Measurements from ENCODE around the gene DPP9.
A peak's percentile ranks its signal among the peaks of the same experiment; 100 is the strongest.
"Not testable (repeated sequence)": the region's sequence is repeated elsewhere in the genome, so short reads cannot be mapped to it uniquely, and the experiment has no call there.

Gene DPP9

DNA sequence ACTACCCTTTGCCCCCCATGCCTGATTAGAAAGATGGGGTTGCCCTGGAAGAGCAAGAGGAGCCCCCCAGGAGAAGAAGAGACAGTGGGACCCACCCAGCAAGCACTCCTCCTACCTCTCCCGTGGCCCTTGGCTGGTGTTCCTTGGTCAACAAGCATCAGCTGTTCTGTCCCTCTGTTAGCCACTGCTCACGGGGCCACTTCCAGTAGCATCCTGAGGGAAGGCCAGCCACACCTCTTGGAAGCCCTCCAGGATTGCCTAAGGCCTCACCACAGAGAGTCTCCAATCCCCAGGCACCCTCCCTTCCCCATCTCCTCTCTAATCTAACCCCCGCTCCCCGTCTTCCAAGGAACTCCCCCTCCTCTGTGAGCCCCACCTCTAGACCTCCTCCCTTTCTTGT, 15.1 kb upstream of the DPP9 start:
- no peak for DNase-seq

- no peak for DNase-seq
These were observed 14.4 kb upstream of the DPP9 start for GRCh38 chr19:4737955-4738600.

DNA sequence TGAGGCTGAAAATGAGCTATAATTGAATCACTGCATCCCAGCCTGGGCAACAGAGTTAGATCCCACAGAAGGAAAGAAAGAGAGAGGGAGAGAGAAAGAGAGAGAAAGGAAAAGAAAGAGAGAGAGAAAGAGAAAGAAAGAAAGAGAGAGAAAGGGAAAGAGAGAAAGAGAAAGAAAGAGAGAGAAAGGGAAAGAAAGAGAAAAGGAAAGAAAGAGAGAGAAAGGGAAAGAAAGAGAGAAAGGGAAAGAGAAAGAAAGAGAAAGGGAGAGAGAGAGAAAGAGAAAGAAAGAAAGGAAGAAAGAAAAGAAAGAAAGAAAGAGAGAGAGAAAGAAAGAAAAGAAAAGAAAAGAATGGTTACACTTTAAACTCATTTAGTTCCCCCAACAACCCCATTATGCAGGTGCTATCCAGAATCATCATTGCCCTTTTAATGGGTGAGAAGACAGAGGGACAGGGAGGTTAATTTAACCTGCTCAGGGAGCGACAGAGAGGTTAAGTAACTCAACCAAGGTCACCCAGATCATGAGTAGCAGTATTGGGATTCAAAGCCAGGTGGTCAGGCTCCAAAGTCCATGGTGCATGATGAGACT, 10.2 kb upstream of the DPP9 start:
- DNase-seq, result no peak

DNA sequence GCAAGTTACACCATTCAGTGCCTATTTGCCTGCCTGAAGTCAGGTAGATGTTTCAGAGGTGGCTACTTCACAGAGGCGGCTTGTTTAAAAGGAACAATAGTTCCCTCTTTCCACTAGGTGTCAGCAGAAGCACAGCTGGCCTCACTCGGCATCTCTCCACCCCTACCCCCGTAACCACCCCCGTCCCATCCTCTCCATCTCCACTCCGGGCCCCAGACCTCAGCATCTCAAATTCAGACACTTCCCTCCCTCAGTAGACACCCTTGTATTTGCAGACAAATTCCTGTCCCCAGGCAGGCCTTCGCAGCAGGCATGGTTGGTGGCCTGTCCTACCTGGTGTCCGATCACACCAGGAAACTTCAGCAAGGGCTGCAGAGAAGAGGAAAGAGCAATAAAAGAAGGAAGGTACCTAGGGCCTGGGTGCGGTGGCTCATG, 9.1 kb upstream of the DPP9 start:
- peak; percentile 39 for DNase-seq

DNA sequence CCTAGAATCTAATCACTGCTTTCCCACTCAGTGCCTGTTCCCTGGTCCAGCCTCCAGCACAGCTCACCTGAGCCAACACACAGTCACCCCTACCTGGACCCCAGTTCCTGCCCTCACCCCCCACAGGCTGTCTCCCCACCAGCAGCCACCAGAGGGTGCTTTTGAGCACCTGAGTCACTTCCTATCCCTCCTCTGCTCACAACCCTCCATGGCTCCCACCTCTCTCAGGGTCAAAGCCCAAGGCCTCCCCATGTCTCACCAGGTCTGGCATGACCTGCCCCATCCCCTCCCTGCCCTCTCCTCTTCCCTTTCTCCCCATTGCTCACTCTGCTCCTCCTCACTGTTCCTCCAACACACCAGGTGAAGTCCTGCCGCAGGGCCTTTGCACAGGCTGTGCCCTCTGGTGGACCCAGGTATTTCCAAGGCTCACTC, 7.1 kb upstream of the DPP9 start:
- DNase-seq, result no peak

GRCh38 chr19:4728871-4729270, 5.2 kb upstream of the DPP9 start:
- no peak for DNase-seq

- no peak for DNase-seq
These were observed 709 bp downstream of the DPP9 start for GRCh38 chr19:4722671-4723594.

DNA sequence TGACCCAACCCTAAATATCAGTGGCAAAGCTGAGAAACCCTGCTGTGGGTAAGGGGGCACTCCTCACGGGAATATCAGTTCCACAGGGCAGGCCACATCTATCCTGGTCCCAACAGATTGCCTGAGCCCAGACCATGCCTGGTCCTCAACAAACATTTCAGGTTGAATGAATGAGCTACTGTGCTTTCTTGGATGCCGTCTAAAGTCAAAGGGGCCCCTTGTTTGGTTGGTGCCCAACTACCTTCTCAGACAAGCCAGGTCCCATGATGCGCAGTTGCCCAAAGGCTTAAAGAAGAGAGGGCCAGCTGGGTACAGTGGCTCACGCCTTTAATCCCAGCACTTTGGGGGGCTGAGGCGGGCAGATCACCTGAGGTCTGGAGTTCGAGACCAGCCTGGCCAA, 2.4 kb downstream of the DPP9 start:
- no peak for DNase-seq

DNA sequence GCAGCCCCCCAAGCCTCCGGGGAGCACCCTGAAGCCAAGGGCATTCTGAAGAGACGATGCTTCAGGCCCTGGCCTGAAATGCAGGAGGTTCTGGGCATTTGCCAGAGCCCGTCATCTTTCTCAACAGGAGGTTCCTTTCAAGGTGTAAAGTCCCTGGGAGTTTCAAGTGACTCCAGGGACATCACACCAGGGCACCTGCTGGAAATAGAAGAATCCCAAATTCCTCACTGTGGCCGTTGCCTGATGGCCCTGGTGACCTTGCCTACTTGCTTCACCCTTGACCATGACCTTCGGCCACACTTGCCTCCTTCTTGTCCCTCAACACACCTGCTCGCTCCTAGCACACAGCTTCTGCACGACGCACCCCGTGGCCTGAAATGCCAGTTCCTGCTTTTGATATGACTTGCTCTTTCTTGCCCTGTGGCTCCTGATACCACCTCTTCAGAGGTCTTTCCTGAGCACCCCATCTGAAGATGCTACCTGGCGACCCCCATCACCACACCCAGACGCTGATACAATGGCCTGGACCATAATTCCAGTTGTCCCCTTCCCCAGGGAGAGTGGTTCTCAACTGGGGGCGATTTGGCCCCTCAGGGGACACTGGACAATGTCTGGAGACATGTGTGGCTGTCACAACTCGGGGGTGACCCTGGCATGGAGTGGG, 3.5 kb downstream of the DPP9 start:
- DNase-seq, result no peak

GRCh38 chr19:4719499-4719866, 4.2 kb downstream of the DPP9 start:
- DNase-seq, result no peak

- DNase-seq, result no peak
These were observed 5.5 kb downstream of the DPP9 start for GRCh38 chr19:4717966-4718701.

GRCh38 chr19:4717191-4717965, 6.3 kb downstream of the DPP9 start:
- DNase-seq, result no peak

DNA sequence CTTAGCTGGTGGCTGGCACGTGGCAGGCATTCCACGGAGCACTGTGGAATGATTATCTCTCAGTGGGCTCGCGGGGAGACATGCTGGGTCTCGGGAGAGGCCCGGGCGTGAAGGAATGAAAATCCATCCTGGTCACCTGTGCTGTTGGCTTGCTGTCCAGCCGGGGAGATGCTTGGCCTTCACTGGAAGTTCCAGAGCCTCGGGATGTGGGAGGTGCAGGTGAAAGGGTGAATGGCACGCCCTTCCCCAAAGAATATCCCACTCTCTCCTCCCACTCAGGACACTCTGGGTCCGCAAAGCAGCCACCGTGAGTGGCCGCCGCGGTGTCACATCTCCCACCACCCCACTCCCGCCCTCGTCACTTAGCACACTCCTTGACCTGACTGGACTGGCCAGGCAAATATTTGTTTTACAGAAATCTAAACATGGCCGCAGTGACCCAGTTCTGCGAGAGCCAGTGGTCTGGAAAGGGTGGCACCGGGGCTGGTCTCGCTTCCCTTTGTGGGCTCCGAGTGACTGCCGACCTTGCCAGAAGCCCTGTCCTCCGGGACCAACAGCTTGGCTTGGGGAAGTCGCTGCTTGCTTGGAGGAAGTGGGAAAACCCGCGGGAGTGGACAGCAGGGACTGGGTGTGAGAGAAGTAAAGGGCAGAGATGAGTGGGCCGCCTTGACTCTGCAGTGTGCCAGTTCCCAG, 8.0 kb downstream of the DPP9 start:
- DNase-seq, result no peak

GRCh38 chr19:4715178-4715528, 8.5 kb downstream of the DPP9 start:
- DNase-seq, result not testable (repeated sequence)

DNA sequence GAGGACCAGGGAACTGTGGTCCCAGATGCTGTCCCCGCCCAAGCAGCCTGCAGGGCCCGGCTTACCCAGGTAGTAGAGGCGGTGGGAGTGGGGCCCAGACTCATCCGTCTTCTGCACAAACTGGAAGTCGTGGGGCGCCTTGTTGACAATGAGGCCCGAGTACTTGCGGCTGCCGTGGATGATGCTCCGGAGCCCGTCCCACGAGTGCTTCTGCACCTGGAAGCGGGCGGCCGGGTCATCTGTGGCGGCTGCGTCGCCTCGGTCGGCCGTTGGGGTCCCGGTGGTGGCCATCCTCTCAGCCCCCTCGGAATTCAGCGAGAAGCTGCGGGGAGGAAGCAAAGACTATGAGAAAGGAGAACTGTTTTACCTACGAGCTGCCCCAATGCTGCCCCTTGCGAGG, 9.6 kb downstream of the DPP9 start:
- DNase-seq, result no peak

GRCh38 chr19:4713384-4713951, 10.2 kb downstream of the DPP9 start:
- no peak for DNase-seq

GRCh38 chr19:4712771-4713170, 10.9 kb downstream of the DPP9 start:
- DNase-seq, result no peak

GRCh38 chr19:4711211-4711610, 12.4 kb downstream of the DPP9 start:
- no peak for DNase-seq

- DNase-seq, result no peak
These were observed 13.4 kb downstream of the DPP9 start for GRCh38 chr19:4710281-4710600.

- DNase-seq, result no peak
These were observed 14.0 kb downstream of the DPP9 start for GRCh38 chr19:4709440-4710280.
